Hematopoietic multipotent progenitor cell treated with erythropoietin and hydrocortisone succinate and interleukin-3 and kit ligand, for 17 days (in vitro differentiated cells): ENCODE data around the gene TK2.
"Not testable (repeated sequence)": the region's sequence is repeated elsewhere in the genome, so short reads cannot be mapped to it uniquely, and the experiment has no call there.

ENCODE experiments used
- DNase-seq: peaks from one replicate; pipeline ENCODE4 v3.0.0-alpha.2; 2015; ENCODE audit warnings: low spot score

Gene TK2

GRCh38 chr16:66572356-66572755 is 22.4 kb upstream of the TK2 start:
- DNase-seq = peak; percentile 16

- no peak for DNase-seq
These were observed 20.0 kb upstream of the TK2 start for GRCh38 chr16:66569827-66570405.

- no peak for DNase-seq
These were observed 19.2 kb upstream of the TK2 start for GRCh38 chr16:66569131-66569530.

GRCh38 chr16:66568355-66568754 is 18.4 kb upstream of the TK2 start:
- DNase-seq = no peak

- DNase-seq = not testable (repeated sequence)
These were observed 17.3 kb upstream of the TK2 start for GRCh38 chr16:66567270-66567669.

GRCh38 chr16:66566051-66566901 is 16.4 kb upstream of the TK2 start, which contains the start of gene CMTM1:
Gene CMTM1 (plus strand): TSS chr16:66566439. CDS start chr16:66566514, 75 bp downstream.
- DNase-seq = no peak

GRCh38 chr16:66563574-66564334 is 13.8 kb upstream of the TK2 start:
- no peak for DNase-seq

- DNase-seq = no peak
These were observed 13.1 kb upstream of the TK2 start for GRCh38 chr16:66562986-66563385.

- no peak for DNase-seq
These were observed 12.5 kb upstream of the TK2 start for GRCh38 chr16:66562409-66562808.

- no peak for DNase-seq
These were observed 11.6 kb upstream of the TK2 start for GRCh38 chr16:66561381-66562080.

- DNase-seq = no peak
These were observed 10.2 kb upstream of the TK2 start for GRCh38 chr16:66560107-66560506.

GRCh38 chr16:66554495-66554894 is 4.6 kb upstream of the TK2 start:
- no peak for DNase-seq

- no peak for DNase-seq
These were observed 4.1 kb upstream of the TK2 start for GRCh38 chr16:66554021-66554420.

- peak; percentile 14 for DNase-seq
These were observed 3.3 kb upstream of the TK2 start for GRCh38 chr16:66553223-66553622.

GRCh38 chr16:66552286-66553177 is 2.6 kb upstream of the TK2 start, which contains the start of gene CKLF:
Gene CKLF (plus strand): TSS chr16:66552576. CDS start chr16:66552716, 140 bp downstream.
- peak; percentile 96 for DNase-seq

GRCh38 chr16:66551788-66552285 is 1.9 kb upstream of the TK2 start:
- DNase-seq = no peak

GRCh38 chr16:66551348-66551759 is 1.4 kb upstream of the TK2 start:
- peak; percentile 48 for DNase-seq

- no peak for DNase-seq
These were observed 1.1 kb downstream of the TK2 start for GRCh38 chr16:66548868-66549267.

- DNase-seq = no peak
These were observed 1.9 kb downstream of the TK2 start for GRCh38 chr16:66548068-66548467.

- DNase-seq = no peak
These were observed 2.6 kb downstream of the TK2 start for GRCh38 chr16:66547101-66547989.
